NK-92 (cell line): Measurements from ENCODE around the gene TMEM255A.

Source experiments
- DNase-seq: peaks from one replicate; lab custom pipeline; 2025; ENCODE audit not compliant: unreplicated experiment; lab: John Stamatoyannopoulos, UW

The TMEM255A gene

DNA sequence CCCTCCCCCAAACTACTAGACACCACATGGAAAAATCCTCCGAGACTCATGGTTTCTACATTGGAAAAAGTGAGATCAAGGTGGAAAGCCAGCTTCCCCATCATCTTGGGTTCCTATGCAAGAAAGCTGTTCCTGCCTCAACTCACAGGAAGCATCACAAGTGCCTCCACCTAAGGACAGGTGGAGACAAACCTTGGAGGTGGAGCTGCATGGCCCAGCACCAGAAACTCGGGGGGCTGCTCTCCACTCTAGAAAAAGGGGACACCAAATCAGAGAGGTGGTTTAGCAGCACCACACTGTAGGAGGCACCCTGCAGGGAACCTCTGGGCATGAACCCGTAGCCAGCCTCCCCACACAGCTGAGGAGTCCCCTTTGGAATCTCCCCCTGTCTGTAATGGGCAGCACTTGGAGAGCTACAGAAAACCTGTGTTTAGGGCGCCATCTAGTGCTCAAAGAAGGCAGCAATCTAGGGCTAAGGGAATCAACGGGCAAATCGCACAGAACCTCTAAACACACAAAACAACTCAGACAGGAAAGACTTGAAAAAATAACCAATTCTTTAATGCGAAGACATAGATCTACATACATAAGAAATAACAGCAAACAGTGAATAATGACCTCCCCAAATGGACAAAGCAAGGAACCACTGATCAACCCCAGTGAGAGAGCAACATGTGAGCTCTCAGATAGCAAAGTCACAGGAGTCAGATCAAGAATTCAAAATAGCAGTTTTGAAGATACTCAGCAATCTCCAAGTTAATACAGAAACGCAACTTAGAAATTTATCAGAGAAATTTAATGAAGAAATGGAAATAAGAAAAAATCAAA is 97.6 kb downstream of the TMEM255A start:
- no peak for DNase-seq
